Endodermal cell (in vitro differentiated cells): ENCODE results near the gene TKT. TPM values are rescaled to one million over a fixed set of nuclear protein-coding genes. Genes with fewer than 3 reads are reported as not detected.

Experiments
- DNase-seq: peaks from one replicate; pipeline ENCODE4 v3.0.0-alpha.2; 2017
- H3K27ac ChIP-seq: 2 replicates; pipeline ENCODE4 v1.5.1; 2013; ENCODE audit warnings: mild to moderate bottlenecking, low read depth, low read length, moderate library complexity
- H3K27me3 ChIP-seq: 2 replicates; pipeline ENCODE4 v1.6.1; 2013; ENCODE audit warnings: mild to moderate bottlenecking, low read length, moderate library complexity; ENCODE audit not compliant: insufficient read depth, control insufficient read depth, poor library complexity, severe bottlenecking
- H3K36me3 ChIP-seq: 2 replicates; pipeline ENCODE4 v1.7.0; 2013; ENCODE audit warnings: mild to moderate bottlenecking, low read length, moderate library complexity; ENCODE audit not compliant: control insufficient read depth, insufficient read depth
- H3K4me1 ChIP-seq: one replicate; pipeline ENCODE4 v1.7.0; 2013; ENCODE audit warnings: low read length; ENCODE audit not compliant: control insufficient read depth, insufficient read depth
- H3K4me3 ChIP-seq: 2 replicates; pipeline ENCODE4 v1.5.1; 2013; ENCODE audit warnings: mild to moderate bottlenecking, low read length, moderate library complexity
- H3K9ac ChIP-seq: 2 replicates; pipeline ENCODE4 v1.6.1; 2013; ENCODE audit warnings: mild to moderate bottlenecking, low read length, moderate library complexity; ENCODE audit not compliant: poor library complexity, severe bottlenecking; ENCODE audit errors: extremely low read depth
- H3K9me3 ChIP-seq: 2 replicates; pipeline ENCODE4 v1.6.1; 2013; ENCODE audit warnings: mild to moderate bottlenecking, low read length, moderate library complexity; ENCODE audit not compliant: control insufficient read depth
- H3K27ac Mint-ChIP-seq: 2 replicates; pipeline ENCODE4 v1.8.0; 2020; ENCODE audit warnings: mixed read lengths
- H3K27me3 Mint-ChIP-seq: 2 replicates; pipeline ENCODE4 v1.8.0; 2021; ENCODE audit warnings: mild to moderate bottlenecking, mixed read lengths; ENCODE audit not compliant: insufficient read depth
- H3K36me3 Mint-ChIP-seq: 2 replicates; pipeline ENCODE4 v1.8.0; 2020; ENCODE audit warnings: low read depth, mixed read lengths
- H3K4me1 Mint-ChIP-seq: 2 replicates; pipeline ENCODE4 v1.8.0; 2020; ENCODE audit warnings: mixed read lengths
- H3K4me3 Mint-ChIP-seq: 2 replicates; pipeline ENCODE4 v1.8.0; 2020; ENCODE audit warnings: mild to moderate bottlenecking, moderate library complexity, mixed read lengths
- H3K9me3 Mint-ChIP-seq: 2 replicates; pipeline ENCODE4 v1.8.0; 2020; ENCODE audit warnings: mild to moderate bottlenecking, mixed read lengths
- CTCF ChIP-seq: fragments of 200-600 bp; sonication (generic); conservative IDR thresholded peaks from 2 replicates; pipeline ENCODE4 v1.5.0; 2021; ENCODE audit warnings: antibody characterized with exemption, mild to moderate bottlenecking
- WGBS, 2 experiments: methylation state at CpG; one replicate each; pipeline versions ENCODE4 v1.1.5 to v1.1.7; 2013; ENCODE audit warnings: missing lambda C conversion rate in 2 of 2, mixed read lengths in 1 of 2; ENCODE audit not compliant: insufficient coverage in 1 of 2, insufficient read length in 1 of 2; 5-methylcytosine and 5-hydroxymethylcytosine counted together
- total RNA-seq, 2 donors: library from RNA; stranded (reverse); fragmentation: NEBNext Ultra II Directional in 1 of 2; extraction: Animal tissue kit (Norgen Biotek cat#: 25700) in 1 of 2; gene quantifications; 2 replicates in 1 of 2; 3 replicates in 1 of 2; pipeline ENCODE4 v1.2.1, GENCODE V29; 2021

Gene TKT
- total RNA-seq, 2 donors from 2014 or later: 373 to 472 TPM

- Histone ChIP-seq H3K9me3 (peaks cover 6% of the 10 kb centered on the region), H3K27me3 (no peaks in the 10 kb centered on the region), H3K9ac (no peak overlapping the region), H3K27ac (no peak overlapping the region), H3K36me3 (peaks cover 10% of the 10 kb centered on the region), H3K4me3 (no peak overlapping the region), H3K4me1 (no peaks in the 10 kb centered on the region)
- H3K36me3 Mint-ChIP-seq: peaks cover 12% of the 10 kb centered on the region
- TF ChIP-seq CTCF: peak; percentile 97
- H3K27ac Mint-ChIP-seq: peak overlapping the region; percentile 58
- no peaks in the 10 kb centered on the region for H3K27me3 Mint-ChIP-seq
- no peak overlapping the region for H3K4me3 Mint-ChIP-seq
- WGBS, 2 experiments: 53 to 71% methylated on average over 7 to 10 of the region's 10 CpGs
- peak; percentile 98 for DNase-seq
- no peaks in the 10 kb centered on the region for H3K9me3 Mint-ChIP-seq
- H3K4me1 Mint-ChIP-seq: peaks cover 12% of the 10 kb centered on the region
Measured at GRCh38 chr3:53219895-53220483, 35.8 kb downstream of the TKT start.

GRCh38 chr3:53218131-53218530, 37.7 kb downstream of the TKT start:
- Mint-ChIP-seq H3K4me1 (peaks cover 12% of the 10 kb centered on the region), H3K9me3 (no peaks in the 10 kb centered on the region), H3K4me3 (no peak overlapping the region), H3K27ac (no peak overlapping the region), H3K27me3 (no peaks in the 10 kb centered on the region), H3K36me3 (peaks cover 3% of the 10 kb centered on the region)
- 80 to 95% methylated on average over 1 to 2 of the region's 2 CpGs for WGBS, 2 experiments
- Histone ChIP-seq H3K27me3 (no peaks in the 10 kb centered on the region), H3K4me3 (no peak overlapping the region), H3K36me3 (no peaks in the 10 kb centered on the region), H3K9me3 (peaks cover 6% of the 10 kb centered on the region), H3K4me1 (no peaks in the 10 kb centered on the region), H3K9ac (no peak overlapping the region), H3K27ac (no peak overlapping the region)
- no peak for DNase-seq
- TF ChIP-seq CTCF: no peak

DNA sequence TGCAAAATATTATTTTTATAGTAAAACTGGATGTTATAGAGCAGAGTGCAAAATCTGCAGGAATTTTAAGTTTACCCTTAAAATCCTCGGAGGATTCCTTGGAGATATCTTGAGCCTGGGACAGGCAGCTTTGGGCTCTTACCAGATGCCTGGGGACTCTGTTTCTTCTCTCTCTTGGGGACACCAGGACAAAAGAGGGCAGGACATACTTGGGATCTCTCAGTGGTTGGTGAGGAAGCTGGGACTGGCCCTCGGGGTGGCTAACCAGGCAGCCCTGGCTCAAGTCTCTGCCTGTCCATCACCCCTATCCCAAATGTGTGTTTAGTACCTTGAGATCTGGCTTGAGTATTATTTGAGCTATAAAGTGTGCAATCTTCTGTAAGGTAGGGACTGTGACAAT, 38.6 kb downstream of the TKT start:
- no peak overlapping the region for H3K27ac ChIP-seq
- H3K4me1 ChIP-seq: no peaks in the 10 kb centered on the region
- peak overlapping the region; percentile 17 for H3K4me3 ChIP-seq
- no peak for TF ChIP-seq CTCF
- H3K4me1 Mint-ChIP-seq: peaks cover 12% of the 10 kb centered on the region
- H3K36me3 ChIP-seq: no peaks in the 10 kb centered on the region
- H3K4me3 Mint-ChIP-seq: no peak overlapping the region
- no peak overlapping the region for H3K9ac ChIP-seq
- DNase-seq: peak; percentile 60
- no peaks in the 10 kb centered on the region for H3K9me3 Mint-ChIP-seq
- peaks cover 6% of the 10 kb centered on the region for H3K9me3 ChIP-seq
- no peaks in the 10 kb centered on the region for H3K27me3 Mint-ChIP-seq
- H3K36me3 Mint-ChIP-seq: peaks cover 3% of the 10 kb centered on the region
- 73 to 100% methylated on average over 1 to 2 of the region's 2 CpGs for WGBS, 2 experiments
- no peaks in the 10 kb centered on the region for H3K27me3 ChIP-seq
- H3K27ac Mint-ChIP-seq: peak overlapping the region; percentile 82
